Measurements from ENCODE around the gene BARD1.

DNA sequence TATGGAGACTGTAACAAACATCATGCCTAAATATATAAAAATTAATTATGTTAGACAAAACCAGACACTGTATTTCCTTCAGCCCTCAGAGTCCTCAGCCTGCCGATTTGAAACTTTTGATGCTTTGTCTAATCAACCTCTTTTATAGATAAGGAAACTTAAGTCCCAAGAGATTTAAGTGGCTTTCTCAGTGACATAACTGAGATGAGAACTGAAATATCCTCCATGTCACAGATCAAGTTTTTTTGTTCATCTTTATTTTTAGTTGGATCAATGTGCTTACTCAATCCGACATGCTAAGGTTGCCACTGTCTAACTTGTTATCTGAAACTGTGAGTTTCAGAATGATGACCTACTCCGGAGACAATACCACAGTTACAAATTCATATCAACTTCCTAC, 72.3 kb downstream of the BARD1 start:
- TF ChIP-seq IRF2 (CRISPR knock-in tag; IDR thresholded peaks at IDR 0.05; ENCODE audit: borderline replicate concordance, low read depth) (no peak), NR3C1 (CRISPR knock-in tag; conservative IDR thresholded peaks at IDR 0.05; ENCODE audit: low read depth) (no peak), TEAD1 (CRISPR knock-in tag; IDR thresholded peaks at IDR 0.05) (no peak), JUN (CRISPR knock-in tag; IDR thresholded peaks at IDR 0.05) (no peak)
- TF ChIP-seq, protein P1, sequence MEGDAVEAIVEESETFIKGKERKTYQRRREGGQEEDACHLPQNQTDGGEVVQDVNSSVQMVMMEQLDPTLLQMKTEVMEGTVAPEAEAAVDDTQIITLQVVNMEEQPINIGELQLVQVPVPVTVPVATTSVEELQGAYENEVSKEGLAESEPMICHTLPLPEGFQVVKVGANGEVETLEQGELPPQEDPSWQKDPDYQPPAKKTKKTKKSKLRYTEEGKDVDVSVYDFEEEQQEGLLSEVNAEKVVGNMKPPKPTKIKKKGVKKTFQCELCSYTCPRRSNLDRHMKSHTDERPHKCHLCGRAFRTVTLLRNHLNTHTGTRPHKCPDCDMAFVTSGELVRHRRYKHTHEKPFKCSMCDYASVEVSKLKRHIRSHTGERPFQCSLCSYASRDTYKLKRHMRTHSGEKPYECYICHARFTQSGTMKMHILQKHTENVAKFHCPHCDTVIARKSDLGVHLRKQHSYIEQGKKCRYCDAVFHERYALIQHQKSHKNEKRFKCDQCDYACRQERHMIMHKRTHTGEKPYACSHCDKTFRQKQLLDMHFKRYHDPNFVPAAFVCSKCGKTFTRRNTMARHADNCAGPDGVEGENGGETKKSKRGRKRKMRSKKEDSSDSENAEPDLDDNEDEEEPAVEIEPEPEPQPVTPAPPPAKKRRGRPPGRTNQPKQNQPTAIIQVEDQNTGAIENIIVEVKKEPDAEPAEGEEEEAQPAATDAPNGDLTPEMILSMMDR (IDR thresholded peaks at IDR 0.05) = no peak
- TF ChIP-seq, protein P2, sequence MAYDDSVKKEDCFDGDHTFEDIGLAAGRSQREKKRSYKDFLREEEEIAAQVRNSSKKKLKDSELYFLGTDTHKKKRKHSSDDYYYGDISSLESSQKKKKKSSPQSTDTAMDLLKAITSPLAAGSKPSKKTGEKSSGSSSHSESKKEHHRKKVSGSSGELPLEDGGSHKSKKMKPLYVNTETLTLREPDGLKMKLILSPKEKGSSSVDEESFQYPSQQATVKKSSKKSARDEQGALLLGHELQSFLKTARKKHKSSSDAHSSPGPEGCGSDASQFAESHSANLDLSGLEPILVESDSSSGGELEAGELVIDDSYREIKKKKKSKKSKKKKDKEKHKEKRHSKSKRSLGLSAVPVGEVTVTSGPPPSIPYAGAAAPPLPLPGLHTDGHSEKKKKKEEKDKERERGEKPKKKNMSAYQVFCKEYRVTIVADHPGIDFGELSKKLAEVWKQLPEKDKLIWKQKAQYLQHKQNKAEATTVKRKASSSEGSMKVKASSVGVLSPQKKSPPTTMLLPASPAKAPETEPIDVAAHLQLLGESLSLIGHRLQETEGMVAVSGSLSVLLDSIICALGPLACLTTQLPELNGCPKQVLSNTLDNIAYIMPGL (CRISPR knock-in tag; IDR thresholded peaks at IDR 0.05) = no peak

All from WTC11 (cell line).